Hindlimb muscle (tissue), 1 donor: Measurements from ENCODE around the gene CLMN. TPM values are rescaled to one million over a fixed set of nuclear protein-coding genes. Genes with fewer than 3 reads are reported as not detected.
"Not testable (repeated sequence)": the region's sequence is repeated elsewhere in the genome, so short reads cannot be mapped to it uniquely, and the experiment has no call there.

Experiments
- DNase-seq: peaks from one replicate; pipeline ENCODE4 v3.0.0-alpha.2; 2013
- polyA plus RNA-seq: library from polyadenylated mRNA; unstranded; fragments of 120-200 nt; gene quantifications from one replicate; pipeline ENCODE4 v1.2.1, GENCODE V29; 2013; ENCODE audit not compliant: insufficient read length

Gene CLMN
- polyA plus RNA-seq, 1 donor: 3.1 TPM

DNA sequence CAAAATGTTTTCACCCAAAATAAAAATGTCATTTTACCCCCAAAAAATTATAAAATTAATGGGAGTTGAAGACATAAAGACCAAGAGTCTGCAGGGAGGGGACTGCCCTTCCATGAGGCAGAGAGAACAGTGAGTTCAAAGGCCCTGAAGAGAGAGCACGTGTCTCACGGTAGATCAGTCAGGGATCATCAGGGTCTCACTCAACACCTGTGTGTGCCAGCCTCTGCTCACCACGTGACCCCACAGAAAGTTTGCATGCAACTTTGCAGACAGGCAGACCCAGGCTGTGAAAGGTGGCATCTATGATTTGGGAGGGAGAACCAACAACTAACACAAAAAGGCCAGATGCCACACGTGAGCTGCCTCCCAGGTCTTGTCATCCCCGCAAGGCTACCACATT lies 33.1 kb downstream of the CLMN start:
- DNase-seq: no peak

DNA sequence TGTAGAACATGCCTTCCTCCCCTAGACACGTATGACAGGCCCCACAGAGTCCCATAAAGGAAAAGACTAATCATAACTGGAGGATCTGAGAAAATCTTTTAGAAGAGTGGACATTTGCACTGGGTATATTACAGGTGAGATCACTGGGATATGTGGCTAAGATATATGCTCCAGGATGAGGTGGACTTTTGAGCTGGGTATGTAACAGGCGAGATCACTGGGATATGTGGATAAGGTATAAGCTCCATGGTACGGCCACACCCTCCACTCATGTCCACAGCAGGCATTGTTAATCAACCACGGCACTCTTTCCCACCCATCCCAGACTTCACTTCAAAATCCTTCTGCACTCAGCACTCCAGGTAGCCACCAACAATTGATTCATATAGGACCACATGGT lies 34.1 kb downstream of the CLMN start:
- no peak for DNase-seq

DNA sequence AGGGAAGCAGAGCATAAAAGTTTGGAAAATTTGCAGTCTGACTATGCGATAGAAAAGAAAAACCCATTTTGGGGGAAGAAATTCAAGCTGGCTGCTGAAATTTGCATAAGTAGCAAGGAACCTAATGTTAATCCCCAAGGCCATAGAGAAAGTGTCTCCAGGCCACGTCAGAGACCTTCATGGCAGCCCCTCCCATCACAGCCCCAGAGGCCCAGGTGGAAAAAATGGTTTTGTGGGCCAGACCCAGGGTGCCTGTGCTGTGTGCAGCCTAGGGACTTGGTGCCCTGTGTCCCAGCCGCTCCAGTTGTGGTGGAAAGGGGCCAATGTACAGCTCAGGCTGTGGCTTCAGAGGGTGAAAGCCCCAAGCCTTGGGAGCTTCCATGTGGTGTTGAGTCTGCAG lies 35.9 kb downstream of the CLMN start:
- not testable (repeated sequence) for DNase-seq

DNA sequence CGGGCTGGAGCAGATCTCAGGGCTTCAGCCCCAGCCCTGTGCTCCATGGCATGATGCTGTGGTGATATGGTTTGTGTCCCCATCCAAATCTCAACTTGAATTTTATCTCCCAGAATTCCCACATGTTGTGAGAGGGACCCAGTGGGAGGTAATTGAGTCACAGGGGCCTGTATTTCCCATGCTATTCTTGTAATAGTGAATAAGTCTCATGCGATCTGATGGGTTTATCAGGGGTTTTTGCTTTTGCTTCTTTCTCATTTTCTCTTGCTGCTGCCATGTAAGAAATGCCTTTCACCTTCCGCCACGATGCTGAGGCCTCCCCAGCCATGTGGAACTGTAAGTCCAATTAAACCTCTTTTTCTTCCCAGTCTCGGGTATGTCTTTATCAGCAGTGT lies 36.7 kb downstream of the CLMN start:
- not testable (repeated sequence) for DNase-seq

DNA sequence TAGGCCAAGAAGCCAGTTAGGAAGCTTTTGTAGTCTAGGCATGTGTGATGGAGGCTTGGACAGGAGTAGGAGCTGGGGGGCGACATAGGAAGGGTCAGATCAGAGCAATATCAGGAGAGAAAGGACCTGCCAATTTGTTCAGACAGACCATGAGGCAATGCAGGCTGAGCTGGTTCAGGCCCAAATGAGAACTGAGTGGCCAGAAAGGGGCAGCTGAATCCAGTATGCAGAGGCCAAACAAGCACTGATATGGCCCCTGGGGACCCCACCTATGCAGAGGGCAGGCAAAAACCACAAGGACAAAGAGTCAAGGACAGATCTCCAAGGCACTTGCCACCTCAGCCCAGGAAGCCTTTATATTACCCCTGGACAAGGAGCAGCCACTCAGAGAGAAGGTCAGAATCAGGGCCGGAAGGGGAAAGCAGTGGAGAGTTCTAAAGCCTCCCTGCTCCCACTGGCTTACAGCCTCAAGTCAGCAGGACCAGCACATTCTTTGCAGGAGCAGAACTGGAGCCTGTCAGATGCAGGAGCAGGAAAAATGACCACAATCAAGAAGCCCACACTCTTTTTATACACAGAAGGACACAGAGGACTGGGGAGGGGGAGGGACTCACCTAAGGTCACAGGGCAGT lies 37.2 kb downstream of the CLMN start:
- no peak for DNase-seq

DNA sequence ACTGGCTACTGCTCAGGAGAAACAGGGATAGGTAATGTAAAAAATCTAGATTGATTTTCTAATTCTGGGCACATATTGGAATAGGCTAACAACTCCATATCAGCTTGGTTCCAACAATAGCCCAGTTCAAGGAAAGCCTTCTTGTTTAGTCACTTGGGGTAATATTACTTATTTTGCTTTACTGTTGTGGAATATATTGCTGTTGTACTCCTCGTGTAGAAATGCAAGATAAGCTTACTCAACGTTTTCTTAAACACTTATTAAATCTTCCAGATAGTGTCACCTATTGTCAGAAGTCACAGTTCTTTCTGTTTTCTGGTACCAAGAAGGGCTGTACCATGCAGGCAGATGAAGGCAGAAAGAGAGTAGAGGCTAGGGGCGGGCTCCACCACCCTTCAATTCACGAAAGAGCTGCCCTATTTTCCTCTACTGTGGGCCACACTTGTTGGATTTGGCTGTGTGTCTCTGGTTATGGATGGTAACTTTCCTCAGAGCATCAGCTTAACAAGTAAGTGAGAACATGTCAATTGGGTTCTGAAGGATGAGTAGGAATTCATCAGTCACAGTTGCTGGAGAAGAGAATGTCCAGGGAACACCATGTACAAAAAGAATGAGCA lies 38.0 kb downstream of the CLMN start:
- no peak for DNase-seq

DNA sequence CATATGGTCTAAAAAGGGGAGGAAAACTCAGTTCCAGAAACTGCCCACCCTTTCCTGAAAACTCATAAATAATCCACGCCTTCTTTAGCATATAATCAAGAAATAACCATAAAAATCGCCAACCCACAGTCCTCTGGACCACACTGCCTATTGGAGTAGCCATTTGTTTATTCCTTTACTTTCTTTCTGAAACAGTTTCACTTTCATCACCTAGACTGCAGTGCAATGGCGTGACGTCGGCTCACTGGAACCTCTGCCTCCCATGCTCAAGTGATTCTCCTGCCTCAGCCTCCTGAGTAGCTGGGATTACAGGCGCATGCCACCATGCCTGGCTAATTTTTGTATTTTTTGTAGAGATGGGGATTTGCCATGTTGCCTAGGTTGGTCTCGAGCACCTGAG lies 44.2 kb downstream of the CLMN start:
- DNase-seq: no peak

DNA sequence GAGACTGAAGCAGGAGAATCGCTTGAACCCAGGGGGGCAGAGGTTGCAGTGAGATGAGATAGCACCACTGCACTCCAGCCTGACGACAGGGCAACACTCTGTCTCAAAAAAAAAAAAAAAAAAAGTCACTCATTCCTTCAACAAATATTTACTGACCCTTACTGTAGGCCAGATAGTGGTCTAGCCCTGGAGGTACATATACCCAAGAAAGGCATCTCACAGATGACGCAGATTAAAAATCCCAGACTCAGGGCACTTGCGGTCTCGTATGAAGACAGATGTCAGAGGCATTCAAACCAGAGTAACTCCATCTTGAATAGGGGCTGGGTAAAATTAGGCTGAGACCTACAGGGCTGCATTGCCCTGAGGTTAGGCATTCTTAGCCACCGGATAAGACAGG lies 44.8 kb downstream of the CLMN start:
- no peak for DNase-seq

DNA sequence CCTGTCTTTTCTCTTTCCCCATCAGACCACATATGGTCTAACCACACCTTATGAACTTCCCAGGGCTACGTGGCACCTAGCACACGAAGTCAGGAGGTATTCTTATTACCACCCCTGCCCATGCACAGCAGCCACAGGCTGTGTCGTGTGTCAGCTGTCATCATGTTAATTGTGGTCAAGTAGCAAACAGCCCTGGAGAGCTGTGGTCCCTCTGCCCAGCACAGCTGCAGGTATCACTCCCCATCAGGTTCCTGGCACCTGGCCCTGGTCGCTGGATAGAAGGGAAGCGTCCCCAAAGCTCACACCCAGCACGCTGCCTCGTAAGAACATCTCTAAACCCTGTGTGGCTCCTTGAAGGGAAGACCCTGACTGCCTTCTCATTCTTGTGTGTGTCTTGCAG lies 45.4 kb downstream of the CLMN start:
- no peak for DNase-seq

DNA sequence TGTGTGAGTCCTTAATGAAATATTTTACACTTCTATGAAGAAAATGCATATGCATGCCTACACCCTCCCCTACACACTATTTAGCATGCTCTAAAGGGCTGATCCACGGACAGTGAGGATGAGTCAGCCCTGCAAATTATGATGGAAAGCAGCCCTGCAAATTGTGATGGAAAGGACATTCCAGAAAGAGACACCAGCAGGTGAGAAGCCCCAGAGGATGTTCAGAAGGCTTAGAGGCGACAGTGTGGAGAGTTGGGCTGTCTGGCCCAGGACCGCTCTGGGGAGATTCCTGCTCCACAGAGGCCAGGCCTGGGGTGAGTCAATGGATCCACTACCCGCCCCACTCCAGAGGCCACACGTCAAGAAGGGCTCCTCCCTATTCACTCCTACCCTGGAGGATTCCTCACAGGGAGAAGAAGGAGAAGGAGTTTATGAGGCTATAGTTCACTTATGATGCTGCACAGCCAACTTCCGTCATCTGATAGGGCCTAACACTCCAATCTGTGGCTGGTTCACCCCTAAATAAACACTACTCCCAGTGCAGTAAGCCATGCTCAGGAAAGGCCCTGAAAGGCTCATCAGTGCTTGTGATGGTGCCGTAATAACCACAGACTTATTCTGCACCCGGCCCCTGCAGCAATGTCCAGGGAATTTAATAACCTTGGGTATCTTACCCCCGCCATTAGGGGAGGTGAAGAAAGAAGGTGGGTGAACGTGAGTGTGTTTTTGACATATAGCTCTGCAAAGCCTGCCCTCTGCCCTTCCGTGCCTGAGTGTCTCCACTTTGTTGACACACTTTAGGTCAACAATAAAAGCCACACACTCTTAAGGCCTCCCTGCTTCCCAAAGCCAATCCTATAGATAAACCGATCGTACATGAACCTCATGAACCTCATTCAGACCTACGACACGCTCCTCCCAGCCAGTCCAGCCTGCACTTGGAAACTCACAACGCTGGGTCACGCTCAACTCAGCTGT lies 46.4 kb downstream of the CLMN start:
- no peak for DNase-seq

DNA sequence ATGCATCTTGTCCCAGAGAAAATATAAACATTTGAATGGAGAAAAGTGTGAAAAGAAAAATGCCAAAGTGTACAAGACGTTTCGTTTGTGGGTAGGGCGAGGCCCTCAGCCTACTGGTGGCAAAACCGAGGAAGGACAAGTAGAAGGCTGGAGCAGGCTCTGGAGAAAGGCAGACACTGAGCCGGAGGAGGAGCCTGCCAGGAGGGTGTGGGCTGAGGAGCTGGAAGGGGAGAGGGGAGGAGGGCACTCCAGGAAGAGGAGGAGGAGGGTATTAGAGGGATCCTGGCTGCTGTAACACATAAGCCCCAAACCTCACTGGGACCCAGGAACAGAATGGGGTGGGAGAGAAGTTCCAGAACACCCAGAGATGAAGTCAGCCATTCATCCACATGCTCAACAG lies 47.7 kb downstream of the CLMN start:
- no peak for DNase-seq

DNA sequence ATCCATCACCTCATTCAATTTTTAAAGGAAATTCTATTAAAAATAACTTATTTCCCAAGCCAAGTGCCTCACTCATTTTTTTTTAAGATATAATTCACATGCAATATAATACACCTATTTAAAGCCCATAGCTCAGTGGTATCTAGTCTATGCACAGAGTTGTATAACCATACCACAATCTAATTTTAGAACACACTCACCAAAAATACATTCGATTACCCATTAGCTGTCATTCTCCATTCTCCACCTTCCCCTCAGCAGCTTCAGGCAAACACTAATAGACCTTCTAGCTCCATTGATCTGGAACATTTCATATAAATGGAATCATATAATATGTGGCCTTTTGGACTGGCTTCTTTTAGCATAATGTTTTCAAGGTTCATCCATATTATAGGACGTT lies 49.5 kb downstream of the CLMN start:
- DNase-seq: no peak

DNA sequence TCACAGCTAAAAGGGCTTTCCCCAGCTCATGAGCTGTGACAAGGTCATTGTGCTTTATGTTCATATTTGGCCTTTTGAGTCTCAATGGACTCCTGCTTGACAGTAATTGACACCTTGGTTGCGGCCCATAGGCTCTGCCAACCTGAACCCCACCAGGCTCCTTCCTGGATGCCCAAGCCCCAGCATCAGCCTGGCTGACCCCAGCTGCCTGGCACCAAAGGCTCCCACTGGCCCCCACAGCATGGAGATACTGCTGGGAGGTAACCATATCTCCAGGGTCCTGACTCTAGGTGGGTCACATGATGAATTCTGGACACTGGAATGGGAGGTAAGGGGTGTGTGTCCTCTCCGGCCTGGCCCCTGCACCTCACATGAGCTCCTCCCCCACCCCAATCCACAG lies 50.2 kb downstream of the CLMN start:
- DNase-seq: no peak

DNA sequence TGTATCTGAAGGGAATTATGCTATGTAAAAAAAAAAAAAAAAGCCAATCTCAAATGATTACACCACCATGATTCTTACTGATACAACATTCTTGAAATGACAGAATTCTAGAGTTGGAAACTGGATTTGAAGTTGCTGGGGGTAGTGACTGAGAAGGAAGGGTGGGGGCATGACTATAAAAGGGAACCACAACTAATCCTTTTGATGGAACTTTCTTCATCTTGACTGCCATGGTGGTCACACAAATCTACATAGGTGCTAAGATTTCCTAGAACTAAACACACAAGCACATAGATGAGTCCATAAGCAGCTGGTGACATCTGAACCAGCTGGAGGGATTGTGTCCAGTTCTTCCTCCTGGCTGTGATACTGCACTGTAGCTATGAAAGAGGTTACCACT lies 51.4 kb downstream of the CLMN start:
- no peak for DNase-seq

DNA sequence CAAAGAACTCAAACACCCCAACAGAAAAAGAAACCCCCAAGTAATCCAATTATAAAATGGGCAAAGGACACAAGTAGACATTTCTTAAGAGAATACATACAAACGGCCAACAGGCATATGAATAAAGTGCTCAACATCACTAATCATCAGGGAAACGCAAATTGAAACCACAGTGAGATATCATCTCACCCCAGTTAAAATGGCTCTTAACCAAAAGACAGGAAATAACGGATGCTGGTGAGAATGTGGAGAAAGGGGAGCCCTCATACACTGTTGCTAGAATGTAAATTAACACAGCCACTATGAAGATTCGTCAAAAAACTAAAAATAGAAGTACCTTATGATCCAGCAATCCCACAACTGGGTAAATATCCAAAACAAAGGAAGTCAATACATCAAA lies 52.4 kb downstream of the CLMN start:
- no peak for DNase-seq

DNA sequence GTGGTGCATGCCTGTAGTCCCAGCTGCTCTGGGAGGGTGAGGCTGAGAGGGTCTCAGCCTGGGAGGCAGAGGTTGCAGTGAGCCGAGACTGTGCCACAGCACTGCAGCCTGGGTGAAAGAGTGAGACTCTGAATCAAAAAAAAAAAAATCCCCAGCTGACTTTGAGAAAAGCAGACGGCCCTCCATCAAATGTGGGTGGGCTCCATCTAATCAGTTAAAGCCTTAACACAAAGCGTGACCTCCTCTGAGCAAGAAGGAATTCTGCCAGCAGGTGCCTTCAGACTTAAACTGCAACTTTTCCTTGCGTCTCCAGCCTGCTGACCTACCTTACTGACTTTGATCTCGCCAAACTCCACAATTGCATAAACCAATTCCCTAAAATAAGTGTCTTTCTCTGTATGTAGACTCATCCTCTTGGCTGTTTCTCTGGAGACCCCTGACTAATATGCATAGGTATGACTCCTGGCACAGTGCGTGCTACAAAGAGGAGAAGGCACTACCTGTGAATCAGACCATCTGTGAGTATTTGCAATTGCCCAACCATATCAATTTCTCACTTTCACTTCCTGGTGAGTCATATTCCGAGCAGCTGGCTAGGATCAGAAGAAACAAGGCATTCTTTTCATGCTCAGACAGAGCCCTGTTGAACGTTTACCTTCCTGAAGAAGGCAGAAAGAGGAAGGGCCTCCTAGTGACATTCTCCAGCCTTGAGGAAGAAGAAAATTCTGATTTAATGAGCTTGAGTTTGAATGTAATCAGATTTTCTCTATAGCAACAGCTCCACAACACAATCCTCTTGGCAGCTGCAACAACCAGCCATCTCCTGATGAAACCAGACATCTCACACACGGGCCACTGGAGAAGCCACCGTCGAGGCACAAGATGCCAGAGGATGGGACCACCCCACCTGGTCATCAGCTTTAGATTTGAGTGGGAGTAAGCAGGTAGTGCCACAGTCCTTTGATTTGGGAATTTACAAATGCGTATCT lies 54.3 kb downstream of the CLMN start:
- DNase-seq: no peak

DNA sequence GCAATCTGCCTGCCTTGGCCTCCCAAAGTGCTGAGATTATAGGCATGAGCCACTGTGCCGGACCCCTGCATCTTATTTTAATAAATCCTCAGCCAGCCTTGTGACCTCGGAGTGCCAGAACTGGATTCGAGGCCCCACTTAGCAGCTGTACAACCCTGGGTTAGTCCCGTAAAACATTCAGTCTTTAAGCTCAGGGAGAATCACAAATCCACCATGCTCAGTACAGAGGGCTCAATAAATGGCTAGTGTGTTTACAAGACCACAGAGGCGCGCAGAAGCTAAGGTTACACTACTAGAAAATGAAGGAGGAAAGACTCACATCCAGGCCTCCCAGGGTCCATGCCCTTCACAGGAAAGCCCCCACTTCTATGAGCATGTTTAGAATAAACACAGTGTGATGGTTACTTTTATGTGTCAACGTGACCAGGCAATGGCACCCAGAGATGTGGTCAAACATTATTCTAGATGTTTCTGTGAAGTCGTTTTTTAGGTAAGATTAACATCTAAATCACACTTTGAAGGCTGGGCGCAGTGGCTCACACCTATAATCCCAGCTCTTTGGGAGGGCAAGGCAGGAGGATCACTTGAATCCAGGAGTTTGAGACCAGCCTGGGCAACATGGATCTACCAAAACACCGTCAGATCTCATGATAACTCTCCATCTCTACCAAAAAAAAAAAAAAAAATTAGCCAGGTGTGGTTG lies 55.3 kb downstream of the CLMN start:
- no peak for DNase-seq

DNA sequence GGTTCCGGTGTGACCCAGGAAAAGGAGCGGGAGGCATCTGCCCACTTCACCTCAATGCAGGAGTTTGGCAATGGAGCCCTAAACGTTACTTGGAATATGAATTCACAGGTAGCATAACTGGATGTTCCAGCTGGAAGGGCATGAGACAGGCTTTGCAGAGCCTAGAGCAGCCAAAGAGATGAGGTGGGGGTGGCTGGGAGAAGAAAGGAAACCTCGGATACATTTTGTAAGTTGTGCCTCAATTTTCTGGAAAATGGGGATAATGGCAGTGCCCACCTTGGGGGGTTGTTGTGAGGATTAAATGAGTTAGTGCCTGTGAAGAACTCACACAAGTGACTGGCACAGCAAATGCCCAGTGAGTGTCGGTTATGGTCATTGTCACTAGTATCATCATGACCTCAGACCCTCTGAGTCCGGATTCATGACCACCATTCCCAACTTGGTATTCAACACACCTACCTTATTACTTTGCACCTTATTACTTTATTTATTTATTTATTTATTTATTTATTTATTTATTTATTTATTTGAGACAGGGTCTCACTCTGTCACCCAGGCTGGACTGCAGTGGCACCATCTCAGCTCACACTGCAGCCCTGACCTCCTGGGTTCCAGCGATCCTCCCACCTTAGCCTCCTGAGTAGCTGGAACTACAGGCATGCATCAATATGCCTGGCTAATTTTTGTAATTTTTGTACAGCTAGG lies 56.0 kb downstream of the CLMN start:
- DNase-seq: no peak

DNA sequence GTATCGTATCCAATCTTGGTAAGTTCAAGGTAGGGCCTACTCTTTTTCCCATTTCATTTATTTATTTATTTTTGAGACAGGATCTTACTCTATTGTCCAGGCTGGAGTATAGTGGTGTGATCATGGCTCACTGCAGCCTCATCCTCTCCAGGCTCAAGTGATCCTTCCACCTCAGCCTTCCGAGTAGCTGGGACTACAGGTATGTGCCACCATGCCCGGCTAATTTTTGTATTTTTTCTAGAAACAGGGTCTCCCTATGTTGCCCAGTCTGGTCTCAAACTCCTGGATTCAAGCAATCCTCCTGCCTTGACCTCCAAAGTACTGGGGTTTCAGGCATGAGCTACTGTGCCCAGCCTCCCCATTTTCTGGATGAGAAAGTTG lies 57.2 kb downstream of the CLMN start:
- DNase-seq: no peak

DNA sequence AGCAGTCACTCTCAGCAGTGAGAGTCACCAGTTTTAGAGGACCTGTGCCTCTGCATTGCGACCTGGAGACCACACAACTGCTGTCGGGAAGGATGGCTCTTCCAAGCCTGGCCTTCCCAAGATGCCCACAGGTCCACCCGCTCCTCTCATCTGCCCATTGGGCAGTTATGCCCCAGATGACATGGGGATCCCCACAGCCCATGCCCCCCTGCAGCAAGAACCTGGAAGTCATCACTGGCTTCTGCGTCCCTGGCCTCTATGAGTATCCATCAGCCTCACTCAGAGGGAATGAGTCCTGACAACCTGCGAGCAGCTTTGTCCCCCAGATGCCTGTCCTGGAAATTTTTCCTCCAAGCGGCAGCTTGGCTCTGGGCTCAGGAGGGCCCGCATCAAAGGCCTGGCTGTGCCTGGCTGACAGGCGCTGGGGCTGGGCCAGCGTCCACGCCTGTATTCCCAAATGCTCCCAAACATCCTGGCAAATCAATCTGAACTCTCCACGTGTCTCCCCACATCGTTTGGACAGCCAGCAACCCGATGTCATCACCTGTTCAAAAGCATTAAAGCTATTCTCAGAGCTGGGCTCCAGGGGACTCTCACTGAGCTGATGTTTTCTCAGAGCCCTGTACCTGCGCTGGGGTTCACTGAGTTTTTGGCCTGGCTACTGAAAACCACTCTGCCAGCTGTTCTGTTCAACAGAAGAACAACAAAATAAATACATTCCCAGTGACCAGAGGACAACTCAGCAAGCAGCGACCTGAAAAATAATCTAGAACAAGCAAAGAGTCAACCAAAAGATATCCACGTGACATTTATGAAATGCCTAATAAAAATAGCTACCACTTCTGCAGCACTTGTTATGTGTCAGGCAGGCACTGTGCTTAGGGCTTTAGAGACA lies 57.8 kb downstream of the CLMN start:
- no peak for DNase-seq
